AG04449 (cell line): ENCODE data around the gene WBP1L.
A peak's percentile ranks its signal among the peaks of the same experiment; 100 is the strongest.
"Not testable (repeated sequence)": the region's sequence is repeated elsewhere in the genome, so short reads cannot be mapped to it uniquely, and the experiment has no call there.

Source experiments
- CTCF ChIA-PET: fragments of 350-600 bp; formaldehyde crosslinking; extraction: SDS; loops from one replicate; lab custom pipeline; 2021; ENCODE audit warnings: antibody characterized with exemption; lab: Yijun Ruan, JAX
- POLR2A ChIA-PET: fragments of 400-600, 350-600 bp; formaldehyde crosslinking; extraction: SDS; loops from one replicate; lab custom pipeline; 2020; ENCODE audit warnings: antibody characterized with exemption, inconsistent platforms; lab: Yijun Ruan, JAX
- DNase-seq: peaks from one replicate; pipeline ENCODE4 v3.0.0-alpha.2; 2010; ENCODE audit warnings: low read depth, low spot score
- H3K4me3 ChIP-seq: 2 replicates; pipeline ENCODE4 v1.5.1; 2011; ENCODE audit warnings: low read depth, mild to moderate bottlenecking, control low read depth, low read length
- TF ChIP-seq, protein P1 (sequence below): IDR thresholded peaks from one replicate; pipeline ENCODE4 v1.5.1; 2011; ENCODE audit warnings: mild to moderate bottlenecking, moderate library complexity, low read length, control low read depth, inconsistent platforms; ENCODE audit not compliant: insufficient read depth; ENCODE audit errors: missing control alignments

WBP1L gene

DNA sequence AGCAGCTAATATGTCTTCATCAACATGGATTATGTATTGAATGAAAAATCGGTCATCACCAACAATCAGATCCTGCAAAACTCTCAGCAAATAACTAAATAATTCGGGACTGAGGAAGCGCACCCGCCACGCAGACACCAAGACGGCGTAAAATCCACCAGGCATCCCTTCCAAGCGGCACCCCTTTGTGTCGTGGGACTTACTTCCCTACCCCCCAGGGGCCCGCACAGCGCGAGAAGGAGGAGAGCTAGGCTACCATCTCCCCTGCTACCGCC lies 30.3 kb upstream of the WBP1L start:
- no peak for DNase-seq
- peak overlapping the region; percentile 93 for H3K4me3 ChIP-seq
- TF ChIP-seq, protein P1, sequence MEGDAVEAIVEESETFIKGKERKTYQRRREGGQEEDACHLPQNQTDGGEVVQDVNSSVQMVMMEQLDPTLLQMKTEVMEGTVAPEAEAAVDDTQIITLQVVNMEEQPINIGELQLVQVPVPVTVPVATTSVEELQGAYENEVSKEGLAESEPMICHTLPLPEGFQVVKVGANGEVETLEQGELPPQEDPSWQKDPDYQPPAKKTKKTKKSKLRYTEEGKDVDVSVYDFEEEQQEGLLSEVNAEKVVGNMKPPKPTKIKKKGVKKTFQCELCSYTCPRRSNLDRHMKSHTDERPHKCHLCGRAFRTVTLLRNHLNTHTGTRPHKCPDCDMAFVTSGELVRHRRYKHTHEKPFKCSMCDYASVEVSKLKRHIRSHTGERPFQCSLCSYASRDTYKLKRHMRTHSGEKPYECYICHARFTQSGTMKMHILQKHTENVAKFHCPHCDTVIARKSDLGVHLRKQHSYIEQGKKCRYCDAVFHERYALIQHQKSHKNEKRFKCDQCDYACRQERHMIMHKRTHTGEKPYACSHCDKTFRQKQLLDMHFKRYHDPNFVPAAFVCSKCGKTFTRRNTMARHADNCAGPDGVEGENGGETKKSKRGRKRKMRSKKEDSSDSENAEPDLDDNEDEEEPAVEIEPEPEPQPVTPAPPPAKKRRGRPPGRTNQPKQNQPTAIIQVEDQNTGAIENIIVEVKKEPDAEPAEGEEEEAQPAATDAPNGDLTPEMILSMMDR: no peak
- ChIA-PET POLR2A (interaction anchor here (1.1 to 1.9 kb wide), 5 partner anchors 13 to 71 kb away, joined by 7 to 14 read pairs (median 9); partner anchors contain the start of gene TRIM8), CTCF (interaction anchor here (0.7 to 7.0 kb wide), 14 partner anchors 9 to 211 kb away, joined by 3 to 66 read pairs (median 4); partner anchors contain the start of gene ACTR1A)

DNA sequence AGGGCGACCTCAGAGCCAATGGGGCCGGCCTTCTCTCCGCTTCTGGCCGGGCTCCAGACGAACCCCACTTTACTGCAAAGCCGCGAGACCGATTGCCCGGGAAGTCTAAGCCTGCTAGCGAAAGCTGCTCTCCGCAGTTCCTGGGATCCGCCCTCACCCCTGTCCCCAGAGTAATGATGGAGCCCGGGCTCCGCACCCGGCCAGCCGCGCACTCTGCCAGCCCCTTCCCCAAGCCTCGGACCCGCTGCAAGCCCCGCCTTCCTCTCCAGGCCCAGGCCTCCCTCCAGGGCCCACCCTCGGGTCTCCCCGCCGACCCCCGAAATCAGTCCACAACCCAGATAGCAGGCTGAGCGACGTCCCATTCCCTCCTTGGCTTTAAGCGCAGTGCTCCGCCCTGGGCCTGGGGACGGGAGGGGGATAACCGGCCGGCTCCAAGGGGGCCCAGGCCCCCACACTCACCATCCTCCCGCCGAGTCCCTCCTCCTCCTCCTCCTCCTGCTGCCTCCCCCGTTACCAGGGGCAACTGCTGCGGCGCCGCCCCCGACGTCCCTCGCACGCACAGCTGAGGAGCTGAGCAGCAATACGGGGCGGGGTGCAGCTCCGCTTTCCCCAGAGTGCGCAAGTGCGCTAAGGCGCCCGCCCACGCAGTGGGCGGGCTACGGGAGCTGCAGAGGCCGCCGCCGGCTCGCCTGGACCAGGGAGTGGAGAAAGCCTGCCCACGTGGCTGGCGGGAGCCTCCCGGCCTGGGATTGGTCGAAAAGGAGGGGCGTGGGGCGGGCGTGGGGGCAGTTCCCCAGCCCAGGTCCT lies 29.7 kb upstream of the WBP1L start, which contains the start of gene ARL3:
Gene ARL3 (minus strand): TSS at position 584 of the 807 bp plus-strand sequence. CDS start 122 bp downstream, at position 462.
- DNase-seq: peak; percentile 82
- ChIA-PET CTCF (interaction anchor here (0.7 to 7.0 kb wide), 15 partner anchors 9 to 211 kb away, joined by 3 to 66 read pairs (median 4); partner anchors contain the start of gene ACTR1A), POLR2A (interaction anchor here (1.0 to 1.9 kb wide), 7 partner anchors 13 to 204 kb away, joined by 3 to 14 read pairs (median 8); partner anchors contain the start of genes CNNM2 and TRIM8)
- H3K4me3 ChIP-seq: peak within 1 kb of the TSS; percentile 93
- TF ChIP-seq, protein P1: peak; percentile 77

DNA sequence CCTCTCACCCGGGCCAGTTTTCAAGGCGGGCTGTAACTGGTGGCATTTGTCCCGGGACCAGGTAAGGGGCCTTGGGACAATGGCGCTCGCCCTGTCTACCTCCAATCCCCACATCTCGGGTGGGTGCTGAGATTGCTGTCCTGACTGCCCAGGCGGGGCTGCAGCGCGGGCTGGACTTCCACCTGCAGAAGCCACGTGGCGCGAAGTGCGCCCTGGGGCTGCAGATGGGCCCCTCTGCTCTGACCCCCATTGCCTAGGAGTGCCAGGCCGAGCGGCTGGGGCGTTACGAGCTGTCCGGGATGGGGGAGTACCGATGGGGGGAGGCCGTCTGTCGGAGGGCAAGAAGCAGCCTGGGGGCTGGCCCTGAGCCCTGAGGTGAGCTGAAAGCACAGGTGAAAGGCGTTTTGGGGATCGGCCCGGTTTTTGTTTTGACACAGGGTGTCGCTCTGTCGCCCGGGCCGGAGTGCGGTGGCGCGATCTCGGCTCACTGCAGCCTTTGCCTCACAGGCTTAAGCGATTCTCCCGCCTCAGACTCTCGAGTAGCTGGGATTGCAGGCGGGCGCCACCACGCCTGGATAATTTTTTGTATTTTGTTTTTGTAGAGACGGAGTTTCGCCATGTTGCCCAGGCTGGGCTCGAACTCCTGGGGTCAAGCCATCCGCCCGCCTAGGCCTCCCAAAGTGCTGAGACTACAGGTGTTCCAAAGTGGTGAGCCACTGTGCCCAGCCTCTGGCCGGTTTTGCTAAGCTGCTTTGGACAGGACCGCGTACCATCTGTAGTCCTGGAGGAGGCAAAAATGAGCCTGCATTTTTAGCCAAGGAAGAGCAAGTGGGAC lies 28.9 kb upstream of the WBP1L start, which contains the start of gene SFXN2:
Gene SFXN2 (plus strand): TSS at position 16 of the 835 bp plus-strand sequence. CDS start 12,001 bp downstream, outside the sequence.
- no peak for DNase-seq
- ChIA-PET POLR2A (interaction anchor here (1.0 to 1.9 kb wide), 7 partner anchors 12 to 203 kb away, joined by 3 to 14 read pairs (median 8); partner anchors contain the start of genes CNNM2 and TRIM8), CTCF (interaction anchor here (1.2 to 7.0 kb wide), 6 partner anchors 10 to 187 kb away, joined by 4 to 66 read pairs (median 7); no protein-coding TSS in a partner anchor)
- TF ChIP-seq, protein P1: no peak
- H3K4me3 ChIP-seq: peak within 1 kb of the TSS; percentile 93

DNA sequence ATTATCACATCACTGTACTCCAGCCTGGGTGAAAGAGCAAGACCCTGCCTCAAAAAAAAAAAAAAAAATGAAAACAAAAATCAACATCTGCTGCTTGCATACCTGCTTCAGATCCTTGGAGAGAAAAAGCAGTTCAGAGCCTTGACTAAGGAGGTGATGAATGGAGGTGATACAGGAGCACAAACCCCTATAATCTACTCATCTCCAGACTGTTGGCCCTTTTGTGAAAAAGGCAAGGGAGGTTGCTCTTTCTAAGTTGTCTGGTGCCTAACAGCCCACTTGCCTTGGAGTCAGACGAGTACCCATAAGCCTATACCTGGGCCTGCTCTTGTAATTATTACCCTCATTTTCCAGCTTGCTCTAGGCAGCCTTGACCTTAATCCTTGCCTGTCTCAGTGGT lies 27.9 kb upstream of the WBP1L start:
- TF ChIP-seq, protein P1: no peak
- POLR2A ChIA-PET: no interaction called here
- no peak for DNase-seq
- H3K4me3 ChIP-seq: no peak overlapping the region
- CTCF ChIA-PET: interaction anchor here (7.0 kb wide), 1 partner anchor 39 kb away, joined by 66 read pairs; no protein-coding TSS in a partner anchor

DNA sequence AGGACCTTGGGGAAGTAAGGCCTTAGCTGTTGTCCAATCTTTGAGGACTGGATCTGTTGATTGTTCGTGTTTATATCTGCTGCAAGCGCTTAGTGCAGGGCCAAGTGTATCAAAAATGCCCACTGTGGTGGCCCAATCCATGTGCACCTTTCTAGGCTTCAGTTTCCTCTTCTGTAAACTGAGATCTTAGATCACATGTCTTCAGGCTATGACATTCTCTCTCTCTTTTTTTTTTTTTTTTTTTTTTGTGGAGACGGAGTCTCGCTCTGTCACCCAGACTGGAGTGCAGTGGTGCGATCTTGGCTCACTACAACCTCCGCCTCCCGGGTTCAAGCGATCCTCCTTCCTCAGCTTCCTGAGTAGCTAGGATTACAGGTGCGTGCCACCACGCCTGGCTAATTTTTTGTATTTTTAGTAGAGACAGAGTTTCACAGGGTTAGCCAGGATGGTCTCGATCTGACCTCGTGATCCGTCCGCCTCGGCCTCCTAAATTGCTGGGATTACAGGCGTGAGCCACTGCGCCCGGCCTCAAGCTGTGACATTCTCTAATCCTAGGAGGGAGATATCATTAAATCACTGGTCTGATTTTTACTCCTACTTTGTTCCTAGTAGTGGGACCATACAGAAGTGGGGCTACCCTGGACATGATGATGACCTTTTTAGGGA lies 26.7 kb upstream of the WBP1L start:
- DNase-seq, H3K4me3 ChIP-seq, CTCF ChIA-PET: not testable (repeated sequence)
- POLR2A ChIA-PET: interaction anchor here (1.1 kb wide), 1 partner anchor 75 kb away, joined by 4 read pairs; no protein-coding TSS in a partner anchor

DNA sequence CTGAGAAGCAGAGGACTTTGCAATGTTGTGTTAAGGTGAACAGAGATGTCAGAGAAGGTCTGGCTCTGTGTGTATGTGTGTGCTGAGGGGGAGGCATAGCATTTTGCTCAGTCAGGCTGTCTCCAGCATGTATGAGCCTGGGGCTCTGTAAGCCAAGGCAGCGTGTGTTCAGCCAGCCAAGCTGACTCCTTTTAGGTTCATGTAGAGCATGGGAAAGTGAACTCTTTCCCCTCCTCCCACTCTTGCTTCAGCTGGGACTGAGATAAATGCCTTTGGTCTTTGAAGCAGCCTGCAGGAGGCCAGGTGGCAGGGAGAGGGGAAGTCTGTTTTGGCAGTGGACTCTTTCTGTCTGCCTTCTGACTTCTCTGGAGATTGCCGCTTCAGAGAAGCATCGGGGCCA lies 25.5 kb upstream of the WBP1L start:
- no peak for DNase-seq
- TF ChIP-seq, protein P1: no peak
- no peak overlapping the region for H3K4me3 ChIP-seq
- ChIA-PET CTCF (interaction anchor here (1.9 kb wide), 1 partner anchor 9 kb away, joined by 6 read pairs; no protein-coding TSS in a partner anchor), POLR2A (no interaction called here)
